Activated T-helper 17 cell treated with anti-CD3 and anti-CD28 coated beads, Interleukin-2, amount 50 U/mL, for 72 hours (primary cell): Measurements from ENCODE around the gene LOXL1. TPM values are rescaled to one million over a fixed set of nuclear protein-coding genes. Genes with fewer than 3 reads are reported as not detected.
A peak's percentile ranks its signal among the peaks of the same experiment; 100 is the strongest.

ENCODE experiments used
- ATAC-seq: fragments of 150-1000 bp; cut with Tn5 transposase; replicated peaks from 2 replicates; pipeline ENCODE4 v1.10.0; 2021; ENCODE audit warnings: mild to moderate bottlenecking, moderate library complexity
- H3K27ac Mint-ChIP-seq: one replicate; pipeline ENCODE4 v1.8.0; 2022; ENCODE audit warnings: mixed read lengths
- H3K27me3 Mint-ChIP-seq: one replicate; pipeline ENCODE4 v1.8.0; 2022; ENCODE audit warnings: mixed read lengths
- H3K36me3 Mint-ChIP-seq: one replicate; pipeline ENCODE4 v1.8.0; 2022; ENCODE audit warnings: low read depth, mild to moderate bottlenecking, mixed read lengths
- H3K4me1 Mint-ChIP-seq: one replicate; pipeline ENCODE4 v1.8.0; 2022; ENCODE audit warnings: mixed read lengths
- H3K4me3 Mint-ChIP-seq: one replicate; pipeline ENCODE4 v1.8.0; 2022; ENCODE audit warnings: mild to moderate bottlenecking, mixed read lengths
- H3K9me3 Mint-ChIP-seq: one replicate; pipeline ENCODE4 v1.8.0; 2022; ENCODE audit warnings: mixed read lengths
- total RNA-seq, 2 donors: library from RNA; stranded (reverse); gene quantifications; one replicate each; pipeline ENCODE4 v1.2.3, GENCODE V29; 2022

The LOXL1 gene
- total RNA-seq, 2 donors from 2014 or later = 3.4 TPM

GRCh38 chr15:73988445-73988969, 62.2 kb downstream of the LOXL1 start:
- Mint-ChIP-seq H3K4me1 (peaks cover 5% of the 10 kb centered on the region), H3K9me3 (no peaks in the 10 kb centered on the region)
- no peak for ATAC-seq

GRCh38 chr15:73989001-73989798, 62.9 kb downstream of the LOXL1 start:
- no peak overlapping the region for H3K27ac Mint-ChIP-seq
- H3K4me3 Mint-ChIP-seq = no peak overlapping the region
- H3K27me3 Mint-ChIP-seq = no peaks in the 10 kb centered on the region
- ATAC-seq = no peak
- H3K4me1 Mint-ChIP-seq = peaks cover 11% of the 10 kb centered on the region
- H3K9me3 Mint-ChIP-seq = no peaks in the 10 kb centered on the region
- H3K36me3 Mint-ChIP-seq = peaks cover 1% of the 10 kb centered on the region

More at GRCh38 chr15:73988445-73988969, 62.2 kb downstream of the LOXL1 start:
- no peaks in the 10 kb centered on the region for H3K27me3 Mint-ChIP-seq
- H3K4me3 Mint-ChIP-seq = no peak overlapping the region
- no peaks in the 10 kb centered on the region for H3K36me3 Mint-ChIP-seq
- no peak overlapping the region for H3K27ac Mint-ChIP-seq

DNA sequence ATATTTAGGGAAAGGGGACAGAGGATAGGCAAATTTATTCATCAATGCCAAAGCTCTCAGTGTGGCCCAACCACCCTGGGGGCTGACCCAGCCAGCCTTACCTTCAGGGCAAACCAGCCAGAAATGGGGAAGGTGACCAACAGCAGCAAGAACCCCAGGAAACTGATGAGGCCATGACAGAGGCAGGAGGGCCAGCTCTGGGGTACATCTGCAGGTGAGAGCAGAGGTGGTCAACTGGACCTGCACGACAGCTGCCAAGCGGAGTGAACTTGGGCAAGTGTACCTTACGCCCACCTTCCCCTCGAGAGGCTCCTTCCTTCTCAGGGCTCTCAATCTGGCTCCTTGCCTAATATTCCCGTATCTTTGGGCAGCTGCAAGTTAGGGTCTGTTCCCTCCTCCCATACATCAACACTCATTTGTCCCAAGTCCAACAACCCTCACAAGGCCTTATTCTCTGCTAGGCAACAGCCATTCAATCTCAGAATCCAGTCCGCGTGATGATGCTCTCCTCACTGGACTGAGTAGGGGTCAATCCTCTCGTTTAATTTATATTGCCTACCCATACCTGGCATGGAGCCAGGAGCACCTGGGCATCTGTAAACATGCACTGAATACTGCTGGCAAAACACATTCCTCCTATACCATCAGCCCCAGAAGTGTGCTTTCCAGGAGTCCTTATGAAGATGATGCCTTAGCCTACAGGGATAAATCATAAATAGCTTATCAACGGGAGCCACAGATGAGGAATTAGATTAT, 64.2 kb downstream of the LOXL1 start:
- ATAC-seq = no peak
- Mint-ChIP-seq H3K4me1 (peaks cover 14% of the 10 kb centered on the region), H3K27me3 (no peaks in the 10 kb centered on the region), H3K4me3 (peak overlapping the region; percentile 98), H3K27ac (no peak overlapping the region), H3K36me3 (peaks cover 13% of the 10 kb centered on the region), H3K9me3 (no peaks in the 10 kb centered on the region)

GRCh38 chr15:73991260-73991659, 65.0 kb downstream of the LOXL1 start:
- Mint-ChIP-seq H3K4me3 (peak overlapping the region; percentile 98), H3K9me3 (no peaks in the 10 kb centered on the region), H3K4me1 (peaks cover 12% of the 10 kb centered on the region), H3K27me3 (no peaks in the 10 kb centered on the region), H3K36me3 (peaks cover 22% of the 10 kb centered on the region), H3K27ac (no peak overlapping the region)
- ATAC-seq = no peak

DNA sequence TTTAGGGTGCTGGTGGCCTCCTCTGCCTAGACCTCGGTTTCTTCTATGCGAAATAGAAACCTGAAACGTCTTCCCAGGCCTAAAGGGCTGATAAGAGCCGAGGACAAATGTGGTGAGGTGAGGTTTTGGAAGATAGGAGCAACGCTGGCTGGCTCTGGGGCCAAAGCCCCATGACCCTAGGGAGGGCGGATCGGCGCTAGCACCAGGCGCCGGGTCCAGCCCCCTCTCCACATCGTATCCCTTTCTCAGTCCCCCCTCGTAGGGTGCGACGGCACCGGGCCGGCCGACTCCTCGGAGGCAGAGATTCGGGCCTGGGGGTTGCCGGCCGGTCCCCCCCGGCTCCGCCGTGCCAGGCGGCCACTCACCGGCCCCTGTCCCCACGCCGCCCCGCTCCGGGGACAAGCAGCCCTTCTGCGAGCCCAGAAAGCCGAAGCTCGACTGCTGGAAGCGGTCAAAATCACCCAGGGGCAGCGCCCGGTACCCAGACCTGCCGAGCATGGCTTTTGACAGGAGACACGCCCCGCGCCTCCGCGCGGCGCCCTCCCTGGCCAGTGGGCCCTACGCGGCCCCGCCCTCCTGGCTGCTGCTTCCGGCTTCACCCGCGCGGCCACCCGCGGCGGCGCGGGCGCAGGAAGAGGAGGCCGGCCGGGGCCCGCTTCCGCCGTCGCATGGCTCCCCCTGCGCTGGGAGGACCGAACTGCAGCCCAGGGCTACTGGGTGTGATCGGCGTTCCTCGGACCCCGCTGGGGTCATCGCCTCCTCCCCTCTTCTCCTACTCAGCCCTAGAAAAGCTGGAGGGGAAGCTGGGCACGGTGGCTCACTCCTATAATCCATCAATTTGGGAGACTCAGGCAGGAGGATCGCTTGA, 65.7 kb downstream of the LOXL1 start, which contains the start of gene STOML1:
STOML1 (minus strand) TSS at position 570 of the 868 bp plus-strand sequence; CDS start at position 498, 72 bp downstream.
- Mint-ChIP-seq H3K4me1 (peaks cover 19% of the 10 kb centered on the region), H3K27me3 (no peaks in the 10 kb centered on the region), H3K4me3 (peak within 1 kb of the TSS; percentile 98), H3K36me3 (peaks cover 29% of the 10 kb centered on the region), H3K9me3 (no peaks in the 10 kb centered on the region), H3K27ac (peak within 1 kb of the TSS; percentile 77)
- ATAC-seq = peak; percentile 83

GRCh38 chr15:73992594-73992898, 66.3 kb downstream of the LOXL1 start:
- H3K27me3 Mint-ChIP-seq = no peaks in the 10 kb centered on the region
- no peak for ATAC-seq
- H3K4me1 Mint-ChIP-seq = peaks cover 24% of the 10 kb centered on the region
- peak overlapping the region; percentile 98 for H3K4me3 Mint-ChIP-seq
- no peaks in the 10 kb centered on the region for H3K9me3 Mint-ChIP-seq
- H3K36me3 Mint-ChIP-seq = peaks cover 35% of the 10 kb centered on the region
- H3K27ac Mint-ChIP-seq = peak overlapping the region; percentile 77

DNA sequence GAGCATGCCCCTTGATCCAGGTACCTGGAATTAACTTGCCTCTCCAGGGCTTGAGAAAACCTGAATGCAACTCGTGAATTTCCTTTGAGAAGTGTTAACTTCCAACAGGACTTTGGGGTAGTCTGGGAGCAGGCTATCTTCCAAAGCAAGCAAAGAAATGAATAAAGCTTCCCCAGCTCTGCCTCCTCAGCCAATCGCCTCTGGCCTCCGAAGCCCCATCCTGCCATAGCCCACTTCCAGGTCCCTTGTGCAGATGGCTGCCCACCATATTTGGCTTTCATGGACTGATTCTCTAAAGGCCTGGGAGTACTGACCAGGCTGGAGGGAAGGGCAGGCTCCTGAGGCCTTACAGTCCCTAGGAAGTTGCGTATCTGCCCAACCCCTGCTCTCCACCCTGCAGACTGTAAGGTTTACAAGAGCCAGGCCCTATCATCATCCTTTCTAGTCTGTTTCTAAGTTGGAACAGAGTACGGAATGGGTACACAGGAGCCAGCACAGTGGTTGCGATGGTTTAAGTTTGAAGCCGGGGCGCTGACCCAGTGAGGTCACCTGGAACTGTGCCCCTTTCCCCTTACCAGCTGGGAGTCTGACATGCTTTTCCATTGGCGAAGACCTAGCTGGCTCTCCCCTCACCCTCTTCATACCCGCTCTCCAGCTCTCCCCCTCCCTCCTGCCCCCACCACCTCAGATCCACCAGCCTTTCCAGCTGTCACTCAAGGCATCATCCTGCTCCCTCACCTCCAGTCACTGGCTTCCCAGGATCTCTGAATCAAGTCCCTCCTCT, 67.1 kb downstream of the LOXL1 start:
- no peaks in the 10 kb centered on the region for H3K27me3 Mint-ChIP-seq
- peaks cover 25% of the 10 kb centered on the region for H3K4me1 Mint-ChIP-seq
- no peak for ATAC-seq
- H3K27ac Mint-ChIP-seq = peak overlapping the region; percentile 93
- H3K9me3 Mint-ChIP-seq = no peaks in the 10 kb centered on the region
- peaks cover 42% of the 10 kb centered on the region for H3K36me3 Mint-ChIP-seq
- H3K4me3 Mint-ChIP-seq = peak overlapping the region; percentile 98

DNA sequence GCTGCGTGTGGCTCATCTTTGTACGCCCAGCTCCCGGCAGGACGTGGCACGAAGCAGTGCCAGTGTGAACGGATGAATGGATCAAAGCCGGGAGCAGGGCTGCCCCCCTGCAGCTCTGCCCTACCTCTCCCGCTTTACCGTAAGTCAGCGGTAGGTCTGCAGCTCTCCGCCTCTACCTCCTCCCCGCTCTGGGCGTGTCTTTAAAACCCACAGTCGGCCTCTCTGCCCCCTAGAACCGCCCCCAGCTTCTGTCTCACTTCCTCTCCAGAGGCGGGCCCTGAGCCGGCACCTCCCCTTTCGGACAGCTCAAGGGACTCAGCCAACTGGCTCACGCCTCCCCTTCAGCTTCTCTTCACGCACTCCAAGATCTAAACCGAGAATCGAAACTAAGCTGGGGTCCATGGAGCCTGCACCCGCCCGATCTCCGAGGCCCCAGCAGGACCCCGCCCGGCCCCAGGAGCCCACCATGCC, 68.2 kb downstream of the LOXL1 start, which contains the start of gene PML:
PML (plus strand) TSS at position 304 of the 471 bp plus-strand sequence; CDS start at position 401, 97 bp downstream.
- H3K36me3 Mint-ChIP-seq = peaks cover 53% of the 10 kb centered on the region
- peak within 1 kb of the TSS; percentile 93 for H3K27ac Mint-ChIP-seq
- H3K4me3 Mint-ChIP-seq = peak within 1 kb of the TSS; percentile 98
- no peaks in the 10 kb centered on the region for H3K27me3 Mint-ChIP-seq
- no peaks in the 10 kb centered on the region for H3K9me3 Mint-ChIP-seq
- peaks cover 35% of the 10 kb centered on the region for H3K4me1 Mint-ChIP-seq
- peak; percentile 90 for ATAC-seq

DNA sequence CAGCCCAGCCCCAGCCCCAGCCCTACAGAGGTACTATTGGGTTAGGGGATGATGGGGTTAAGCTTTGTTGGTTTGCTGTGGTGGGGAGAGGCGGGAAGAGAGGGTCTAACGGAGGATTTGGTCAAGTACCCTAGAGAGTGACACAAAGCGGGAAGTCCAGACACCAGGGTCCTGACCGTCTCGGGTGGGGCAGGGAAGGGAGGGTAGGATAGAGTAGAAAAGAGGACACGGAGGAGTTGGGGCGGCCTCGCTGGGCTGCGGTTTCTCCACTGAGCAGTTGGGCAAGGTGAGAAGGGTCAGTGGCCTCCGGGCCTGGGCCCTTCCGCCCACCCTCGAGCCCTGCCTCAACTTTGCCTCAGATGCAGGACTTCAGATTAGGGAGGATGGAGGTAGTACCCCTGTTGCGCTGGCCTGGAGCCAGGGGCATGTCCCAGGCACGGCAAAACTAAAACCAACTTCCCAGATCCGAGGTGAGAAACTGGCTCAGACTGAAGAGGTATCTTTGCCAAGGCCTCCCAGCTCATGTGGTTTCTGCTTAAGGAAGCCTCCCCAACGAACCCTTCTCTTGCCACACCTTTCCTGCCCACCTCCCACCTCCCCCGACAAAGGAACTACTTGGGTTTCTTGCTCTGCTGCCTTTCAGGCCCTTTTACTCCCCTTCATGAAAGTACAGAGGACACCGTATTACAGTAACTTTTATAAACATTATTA, 68.8 kb downstream of the LOXL1 start:
- ATAC-seq = peak; percentile 2
- Mint-ChIP-seq H3K36me3 (peaks cover 59% of the 10 kb centered on the region), H3K27ac (peak overlapping the region; percentile 93), H3K27me3 (no peaks in the 10 kb centered on the region), H3K9me3 (no peaks in the 10 kb centered on the region), H3K4me1 (peaks cover 36% of the 10 kb centered on the region), H3K4me3 (peak overlapping the region; percentile 98)

DNA sequence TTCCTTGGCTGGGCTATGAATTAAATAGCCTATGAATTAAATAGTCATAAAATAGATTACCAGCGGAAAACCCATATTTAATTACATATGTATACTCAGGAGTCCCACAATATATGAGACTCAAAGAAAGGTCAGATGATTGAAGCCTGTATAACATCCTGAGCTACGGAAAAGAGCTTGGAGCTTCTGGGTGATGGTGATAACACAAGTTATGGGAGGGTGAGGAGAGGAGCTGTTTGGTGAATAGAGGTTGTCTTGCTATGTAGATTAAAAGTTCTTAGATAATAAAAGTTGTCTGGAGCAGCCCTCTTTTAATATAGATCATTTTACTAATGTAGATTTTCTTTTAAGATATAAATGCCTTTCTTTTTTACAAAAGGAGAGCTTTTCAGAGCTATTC, 70.0 kb downstream of the LOXL1 start:
- Mint-ChIP-seq H3K27me3 (no peaks in the 10 kb centered on the region), H3K4me3 (peak overlapping the region; percentile 98), H3K27ac (peak overlapping the region; percentile 93), H3K4me1 (peaks cover 36% of the 10 kb centered on the region), H3K36me3 (peaks cover 71% of the 10 kb centered on the region), H3K9me3 (no peaks in the 10 kb centered on the region)
- no peak for ATAC-seq

DNA sequence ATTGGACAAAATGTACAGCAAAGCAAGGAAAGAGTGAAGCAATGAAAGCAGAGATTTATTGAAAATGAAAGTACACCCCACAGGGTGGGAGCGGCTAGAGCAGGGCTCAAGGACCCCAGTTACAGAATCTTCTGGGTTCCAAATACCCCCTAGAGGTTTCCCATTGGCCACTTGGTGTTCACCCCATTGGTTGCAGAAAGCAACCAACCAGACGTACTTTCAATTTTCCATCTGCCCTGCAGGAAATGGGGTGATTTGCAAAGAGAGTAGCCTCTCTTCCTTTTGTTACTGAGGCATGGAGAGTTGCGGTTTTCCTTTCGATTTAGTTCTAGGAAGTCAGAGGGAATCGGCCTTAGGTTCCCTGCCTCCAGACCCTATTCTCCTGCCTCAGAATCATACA, 70.7 kb downstream of the LOXL1 start:
- peaks cover 36% of the 10 kb centered on the region for H3K4me1 Mint-ChIP-seq
- H3K36me3 Mint-ChIP-seq = peaks cover 78% of the 10 kb centered on the region
- H3K4me3 Mint-ChIP-seq = peak overlapping the region; percentile 98
- no peaks in the 10 kb centered on the region for H3K9me3 Mint-ChIP-seq
- H3K27me3 Mint-ChIP-seq = no peaks in the 10 kb centered on the region
- H3K27ac Mint-ChIP-seq = peak overlapping the region; percentile 93
- no peak for ATAC-seq

- no peak for ATAC-seq
- no peak overlapping the region for H3K27ac Mint-ChIP-seq
- no peaks in the 10 kb centered on the region for H3K9me3 Mint-ChIP-seq
- H3K27me3 Mint-ChIP-seq = no peaks in the 10 kb centered on the region
- peaks cover 36% of the 10 kb centered on the region for H3K4me1 Mint-ChIP-seq
- H3K36me3 Mint-ChIP-seq = peaks cover 88% of the 10 kb centered on the region
- peak overlapping the region; percentile 98 for H3K4me3 Mint-ChIP-seq
Observed at GRCh38 chr15:73997986-73998385, 71.7 kb downstream of the LOXL1 start.
